ENCODE measurements around the gene GPD1.
A peak's percentile ranks its signal among the peaks of the same experiment; 100 is the strongest.
"Not testable (repeated sequence)": the region's sequence is repeated elsewhere in the genome, so short reads cannot be mapped to it uniquely, and the experiment has no call there.

GPD1 gene

GRCh38 chr12:50073206-50073605 is 30.6 kb upstream of the GPD1 start:
- no peak for DNase-seq

DNA sequence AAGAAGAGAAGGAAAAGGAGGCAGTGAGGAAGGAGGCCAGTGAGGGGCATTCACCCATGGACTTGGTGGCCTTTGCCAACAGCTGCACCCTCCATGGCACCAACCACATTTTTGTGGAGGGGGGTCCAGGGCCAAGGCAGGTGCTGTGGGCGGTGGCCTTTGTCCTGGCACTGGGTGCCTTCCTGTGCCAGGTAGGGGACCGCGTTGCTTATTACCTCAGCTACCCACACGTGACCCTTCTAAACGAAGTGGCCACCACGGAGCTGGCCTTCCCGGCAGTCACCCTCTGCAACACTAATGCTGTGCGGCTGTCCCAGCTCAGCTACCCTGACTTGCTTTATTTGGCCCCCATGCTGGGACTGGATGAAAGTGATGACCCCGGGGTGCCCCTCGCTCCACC is 30.1 kb upstream of the GPD1 start:
- DNase-seq = no peak

DNA sequence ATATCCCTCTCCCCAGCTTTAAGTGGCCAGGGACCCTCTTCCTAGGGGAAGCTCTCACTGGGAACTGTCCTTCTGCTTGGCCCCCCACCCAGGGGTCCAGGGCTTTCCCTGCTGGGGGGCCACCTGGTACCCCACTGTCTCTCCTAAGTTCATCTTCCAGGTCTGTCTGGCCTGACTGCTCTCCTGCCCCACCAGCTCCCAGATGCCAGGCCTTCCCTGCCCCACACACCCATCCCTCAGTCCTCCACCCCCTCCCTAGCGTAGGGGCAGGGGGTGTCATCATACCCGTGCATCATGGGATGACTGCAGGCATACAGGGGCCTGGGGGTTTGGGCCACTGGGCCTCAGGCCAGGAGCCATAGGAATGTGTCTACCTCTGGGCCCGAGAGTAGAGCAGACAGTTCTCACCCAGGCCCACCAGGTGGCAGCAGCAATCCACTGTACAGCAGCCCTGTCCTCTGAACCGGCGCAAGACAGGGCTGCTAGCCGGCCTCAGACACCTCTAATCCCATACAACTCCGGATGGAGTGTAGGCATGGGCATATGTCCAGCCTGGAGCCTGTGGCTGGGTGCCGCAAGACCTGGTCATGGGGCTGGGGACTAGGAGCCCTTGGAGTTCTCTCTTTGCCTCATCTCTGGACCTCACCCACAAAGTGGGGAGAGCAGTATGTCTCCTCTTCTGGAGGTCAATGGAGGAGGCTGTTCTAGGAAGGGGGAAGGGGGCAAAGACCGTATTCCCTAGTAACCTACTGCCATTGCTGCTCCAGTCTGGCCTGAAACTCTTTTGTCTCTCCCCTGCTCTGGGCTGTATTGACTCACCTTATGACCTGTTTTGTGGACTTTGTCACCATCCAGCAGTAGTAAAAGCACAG is 28.6 kb upstream of the GPD1 start:
- DNase-seq = peak in 50 of 56 donors; percentile 27 to 85 (median 62)

GRCh38 chr12:50075808-50076170 is 28.0 kb upstream of the GPD1 start:
- no peak for DNase-seq

DNA sequence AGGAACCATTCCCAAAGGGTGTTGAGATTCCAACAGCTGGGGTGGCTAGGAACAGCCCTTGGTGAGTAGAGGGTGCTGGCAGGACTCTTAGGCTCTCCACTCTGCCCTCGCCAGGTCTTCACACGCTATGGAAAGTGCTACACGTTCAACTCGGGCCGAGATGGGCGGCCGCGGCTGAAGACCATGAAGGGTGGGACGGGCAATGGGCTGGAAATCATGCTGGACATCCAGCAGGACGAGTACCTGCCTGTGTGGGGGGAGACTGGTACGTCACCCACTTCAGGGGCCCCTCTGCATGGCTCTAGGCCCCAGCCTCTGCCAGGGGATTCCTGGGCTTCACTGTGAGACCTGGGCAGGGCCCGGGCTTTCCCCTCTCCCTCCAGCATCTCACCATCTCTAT is 26.7 kb upstream of the GPD1 start:
- DNase-seq = no peak

DNA sequence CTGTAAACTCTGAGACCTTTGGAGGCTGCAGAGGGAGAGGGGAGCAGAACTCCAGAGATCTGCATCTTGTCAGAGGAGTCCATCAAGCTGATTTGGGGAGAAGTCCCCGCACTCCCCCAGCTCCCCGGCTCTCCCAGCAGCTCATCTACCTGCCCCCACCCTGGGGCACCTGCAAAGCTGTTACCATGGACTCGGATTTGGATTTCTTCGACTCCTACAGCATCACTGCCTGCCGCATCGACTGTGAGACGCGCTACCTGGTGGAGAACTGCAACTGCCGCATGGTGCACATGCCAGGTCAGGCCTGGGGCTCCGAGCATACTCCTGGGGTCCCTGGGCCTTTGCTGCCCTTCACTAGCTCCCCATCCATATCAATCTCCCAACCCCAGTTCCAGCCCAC is 25.5 kb upstream of the GPD1 start:
- DNase-seq = no peak

DNA sequence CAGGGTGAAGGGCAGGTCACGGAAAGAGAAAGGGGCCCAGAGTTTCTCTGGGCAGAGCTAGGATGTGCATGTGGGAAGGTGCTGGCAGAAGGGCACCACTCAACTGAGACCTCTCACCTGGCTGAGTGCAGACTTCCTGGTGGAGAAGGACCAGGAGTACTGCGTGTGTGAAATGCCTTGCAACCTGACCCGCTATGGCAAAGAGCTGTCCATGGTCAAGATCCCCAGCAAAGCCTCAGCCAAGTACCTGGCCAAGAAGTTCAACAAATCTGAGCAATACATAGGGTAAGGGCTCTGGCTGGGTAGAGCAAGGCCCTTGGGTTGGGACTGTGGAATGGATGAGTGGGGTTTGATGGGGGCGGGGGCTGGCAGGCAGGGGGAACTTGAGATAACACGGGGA is 24.0 kb upstream of the GPD1 start:
- no peak for DNase-seq

DNA sequence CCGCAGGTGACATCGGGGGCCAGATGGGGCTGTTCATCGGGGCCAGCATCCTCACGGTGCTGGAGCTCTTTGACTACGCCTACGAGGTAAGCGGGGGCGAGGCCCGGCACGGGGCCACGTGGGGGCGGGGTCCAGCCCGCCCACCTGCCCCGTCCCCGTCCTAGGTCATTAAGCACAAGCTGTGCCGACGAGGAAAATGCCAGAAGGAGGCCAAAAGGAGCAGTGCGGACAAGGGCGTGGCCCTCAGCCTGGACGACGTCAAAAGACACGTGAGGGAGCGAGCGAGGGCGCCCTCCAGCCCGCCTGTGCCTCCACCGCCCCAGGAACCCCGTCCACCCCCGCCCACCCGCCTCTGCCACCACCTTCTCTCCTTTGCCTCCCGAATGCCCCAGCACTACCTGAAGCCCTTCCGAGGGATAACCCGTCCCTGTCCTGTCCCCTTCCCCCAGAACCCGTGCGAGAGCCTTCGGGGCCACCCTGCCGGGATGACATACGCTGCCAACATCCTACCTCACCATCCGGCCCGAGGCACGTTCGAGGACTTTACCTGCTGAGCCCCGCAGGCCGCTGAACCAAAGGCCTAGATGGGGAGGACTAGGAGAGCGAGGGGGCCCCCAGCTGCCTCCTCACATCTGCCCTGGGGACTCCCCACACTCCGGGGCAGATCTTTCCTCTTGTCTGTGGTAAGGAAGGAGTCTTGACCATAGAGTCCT is 22.6 kb upstream of the GPD1 start:
- DNase-seq = no peak

DNA sequence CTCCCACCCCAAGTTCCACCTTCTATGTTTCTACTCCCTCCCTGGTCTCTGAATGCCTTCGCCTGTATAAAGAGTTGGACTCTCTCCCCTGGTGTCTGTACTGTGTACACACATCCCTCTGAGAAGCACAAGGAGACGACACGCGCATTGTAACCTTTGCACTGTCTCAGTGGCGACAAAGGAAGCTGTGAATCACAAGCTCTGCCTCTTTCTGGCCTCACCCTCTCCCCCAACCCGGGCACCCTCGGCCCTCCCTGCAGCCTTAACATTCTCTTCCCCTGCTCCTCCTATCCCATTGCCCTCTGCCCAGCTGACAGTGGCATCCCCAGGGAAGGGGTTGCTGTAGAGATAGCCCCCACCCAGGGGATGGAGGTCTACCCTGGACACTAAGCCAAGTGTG is 21.2 kb upstream of the GPD1 start:
- DNase-seq = no peak

- DNase-seq = no peak
Observed at GRCh38 chr12:50083301-50083700, 20.5 kb upstream of the GPD1 start.

- not testable (repeated sequence) for DNase-seq
Observed at GRCh38 chr12:50084409-50084774, 19.4 kb upstream of the GPD1 start.

- DNase-seq = peak; percentile 63 to 95 (median 89)
Observed at GRCh38 chr12:50084775-50085614, 18.8 kb upstream of the GPD1 start, which contains the start of gene SMARCD1. SMARCD1 (plus strand) TSS chr12:50085342; CDS start chr12:50085370, 28 bp downstream.

- peak in 1 of 56 donors; percentile 38 for DNase-seq
Observed at GRCh38 chr12:50085615-50086072, 18.2 kb upstream of the GPD1 start.

DNA sequence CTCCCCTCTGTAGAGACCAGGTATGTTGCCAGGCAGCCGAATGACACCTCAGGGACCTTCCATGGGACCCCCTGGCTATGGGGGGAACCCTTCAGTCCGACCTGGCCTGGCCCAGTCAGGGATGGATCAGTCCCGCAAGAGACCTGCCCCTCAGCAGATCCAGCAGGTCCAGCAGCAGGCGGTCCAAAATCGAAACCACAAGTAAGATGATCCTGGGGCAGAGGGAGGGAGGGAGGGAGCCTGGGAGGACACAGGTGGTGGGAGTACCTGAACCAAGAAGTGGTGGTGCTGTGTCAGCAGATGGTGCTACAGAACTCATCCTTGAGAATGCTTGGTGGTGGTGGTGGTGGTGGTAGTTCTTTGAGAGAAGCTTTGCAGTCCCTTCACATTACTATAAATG is 17.7 kb upstream of the GPD1 start:
- DNase-seq = no peak

DNA sequence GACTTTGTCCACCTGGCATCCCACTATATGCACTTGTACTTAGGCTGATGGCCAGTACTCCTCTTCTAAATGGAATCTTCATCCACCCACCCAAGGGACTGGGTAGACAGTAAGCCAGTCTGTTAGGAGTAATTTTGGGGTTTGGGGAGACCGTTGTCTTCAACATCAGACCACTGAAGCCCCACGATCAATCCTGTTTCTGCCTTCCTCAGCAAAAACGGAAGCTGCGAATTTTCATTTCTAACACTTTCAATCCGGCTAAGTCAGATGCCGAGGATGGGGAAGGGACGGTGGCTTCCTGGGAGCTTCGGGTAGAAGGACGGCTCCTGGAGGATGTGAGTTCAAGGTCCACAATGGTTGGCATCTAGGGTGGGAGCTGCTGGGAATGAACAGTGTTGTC is 16.7 kb upstream of the GPD1 start:
- no peak for DNase-seq

GRCh38 chr12:50087995-50088394 is 15.8 kb upstream of the GPD1 start:
- DNase-seq = no peak

- peak in 13 of 56 donors; percentile 10 to 55 (median 19) for DNase-seq
Observed at GRCh38 chr12:50088577-50089335, 15.1 kb upstream of the GPD1 start.

- no peak for DNase-seq
Observed at GRCh38 chr12:50089730-50090129, 14.1 kb upstream of the GPD1 start.

DNA sequence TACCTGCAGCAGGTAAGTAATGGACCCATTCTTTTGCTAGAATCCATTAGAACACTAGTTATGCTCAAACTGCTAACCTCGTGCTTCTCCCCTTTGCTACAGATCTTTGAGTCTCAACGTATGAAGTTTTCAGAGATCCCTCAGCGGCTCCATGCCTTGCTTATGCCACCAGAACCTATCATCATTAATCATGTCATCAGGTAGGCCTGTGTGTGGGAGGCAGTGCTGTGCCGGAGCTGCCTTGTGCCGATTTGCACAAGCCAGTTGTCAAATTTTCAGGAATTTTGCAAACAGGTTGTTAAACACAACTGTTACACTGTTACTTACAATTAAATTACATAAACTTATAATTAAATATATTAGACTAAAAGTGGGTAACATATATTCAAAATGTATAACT is 13.4 kb upstream of the GPD1 start:
- DNase-seq = no peak

GRCh38 chr12:50097952-50098351 is 5.9 kb upstream of the GPD1 start:
- no peak for DNase-seq
